SK-N-SH treated with all-trans-retinoic acid at 6 μM for 48 hours (cell line): ENCODE measurements around the gene SUCLG1.

Source experiments
- ATAC-seq: fragments of 200-7000 bp; cut with Tn5 transposase; 3 replicates; pipeline ENCODE4 v1.9.1; 2020; ENCODE audit warnings: mild to moderate bottlenecking, moderate library complexity
- ARNTL ChIP-seq: fragments of 450-650 bp; formaldehyde crosslinking; IDR thresholded peaks from 2 replicates; pipeline ENCODE4 v1.5.0; 2020; ENCODE audit warnings: low read depth, mild to moderate bottlenecking, moderate library complexity, borderline replicate concordance
- BACH2 ChIP-seq: fragments of 250-450 bp; sonication (Bioruptor Pico); IDR thresholded peaks from 2 replicates; pipeline ENCODE4 v1.9.0; 2021; ENCODE audit warnings: mild to moderate bottlenecking, borderline replicate concordance
- CREB5 ChIP-seq: fragments of 250-450 bp; sonication (Bioruptor Pico); IDR thresholded peaks from 2 replicates; pipeline ENCODE4 v1.5.1; 2020; ENCODE audit warnings: low read depth, mild to moderate bottlenecking, moderate library complexity
- CSRNP3 ChIP-seq: fragments of 250-450 bp; sonication (Bioruptor Pico); IDR thresholded peaks from 2 replicates; pipeline ENCODE4 v1.5.1; 2021; ENCODE audit warnings: mild to moderate bottlenecking, moderate library complexity
- ESRRG ChIP-seq: fragments of 250-450 bp; sonication (Bioruptor Pico); IDR thresholded peaks from 2 replicates; pipeline ENCODE4 v1.6.1; 2021; ENCODE audit warnings: mild to moderate bottlenecking
- GLIS3 ChIP-seq: fragments of 250-450 bp; sonication (Bioruptor Pico); IDR thresholded peaks from 2 replicates; pipeline ENCODE4 v1.5.0; 2020; ENCODE audit warnings: mild to moderate bottlenecking, moderate library complexity
- ISL1 ChIP-seq: fragments of 250-450 bp; sonication (Bioruptor Pico); IDR thresholded peaks from 2 replicates; pipeline ENCODE4 v2.1.2; 2022; ENCODE audit warnings: mild to moderate bottlenecking, moderate library complexity
- OSR1 ChIP-seq: fragments of 250-450 bp; sonication (Bioruptor Pico); IDR thresholded peaks from 2 replicates; pipeline ENCODE4 v1.8.0; 2022; ENCODE audit warnings: moderate library complexity, mild to moderate bottlenecking, inconsistent platforms
- POU6F1 ChIP-seq: fragments of 250-450 bp; sonication (Bioruptor Pico); IDR thresholded peaks from 2 replicates; pipeline ENCODE4 v1.8.0; 2021; ENCODE audit warnings: low read depth, mild to moderate bottlenecking, moderate library complexity, borderline replicate concordance
- PPARA ChIP-seq: fragments of 250-450 bp; sonication (Bioruptor Pico); IDR thresholded peaks from 2 replicates; pipeline ENCODE4 v1.5.0; 2020; ENCODE audit warnings: mild to moderate bottlenecking, borderline replicate concordance
- RARB ChIP-seq: fragments of 250-450 bp; sonication (Bioruptor Pico); IDR thresholded peaks from 2 replicates; pipeline ENCODE4 v1.8.0; 2021; ENCODE audit warnings: mild to moderate bottlenecking, moderate library complexity
- SNAI2 ChIP-seq: fragments of 250-450 bp; sonication (Bioruptor Pico); IDR thresholded peaks from 2 replicates; pipeline ENCODE4 v1.5.0; 2020; ENCODE audit warnings: mild to moderate bottlenecking, moderate library complexity
- TCF4 ChIP-seq: fragments of 250-450 bp; sonication (Bioruptor Pico); IDR thresholded peaks from 2 replicates; pipeline ENCODE4 v1.8.0; 2021; ENCODE audit warnings: mild to moderate bottlenecking, moderate library complexity, borderline replicate concordance
- TOX ChIP-seq: fragments of 250-450 bp; sonication (Bioruptor Pico); IDR thresholded peaks from 2 replicates; pipeline ENCODE4 v1.8.0; 2021; ENCODE audit warnings: mild to moderate bottlenecking, moderate library complexity, borderline replicate concordance
- TSHZ2 ChIP-seq: fragments of 250-450 bp; sonication (Bioruptor Pico); IDR thresholded peaks from 2 replicates; pipeline ENCODE4 v1.5.0; 2020; ENCODE audit warnings: mild to moderate bottlenecking, moderate library complexity
- ZC3H10 ChIP-seq: fragments of 250-450 bp; sonication (Bioruptor Pico); IDR thresholded peaks from 2 replicates; pipeline ENCODE4 v1.5.1; 2021; ENCODE audit warnings: mild to moderate bottlenecking, moderate library complexity
- ZFP3 ChIP-seq: fragments of 250-450 bp; sonication (Bioruptor Pico); IDR thresholded peaks from 2 replicates; pipeline ENCODE4 v1.5.0; 2020; ENCODE audit warnings: mild to moderate bottlenecking, moderate library complexity
- ZFP30 ChIP-seq: fragments of 450-650 bp; formaldehyde crosslinking; IDR thresholded peaks from 2 replicates; pipeline ENCODE4 v1.5.0; 2022; ENCODE audit warnings: mild to moderate bottlenecking, moderate library complexity
- ZNF565 ChIP-seq: fragments of 450-650 bp; formaldehyde crosslinking; conservative IDR thresholded peaks from 2 replicates; pipeline ENCODE4 v1.5.0; 2020; ENCODE audit warnings: low read depth, mild to moderate bottlenecking, moderate library complexity
- ZNF70 ChIP-seq: fragments of 450-650 bp; formaldehyde crosslinking; IDR thresholded peaks from 2 replicates; pipeline ENCODE4 v1.5.0; 2020; ENCODE audit warnings: mild to moderate bottlenecking, moderate library complexity
- ZNF8 ChIP-seq: fragments of 450-650 bp; formaldehyde crosslinking; IDR thresholded peaks from 2 replicates; pipeline ENCODE4 v1.5.0; 2020; ENCODE audit warnings: mild to moderate bottlenecking, moderate library complexity
- TF ChIP-seq, protein P1 (sequence below): fragments of 250-450 bp; sonication (Bioruptor Pico); IDR thresholded peaks from 2 replicates; pipeline ENCODE4 v1.8.0; 2020; ENCODE audit warnings: mild to moderate bottlenecking, moderate library complexity, borderline replicate concordance

The SUCLG1 gene

GRCh38 chr2:84443477-84443876, 15.6 kb downstream of the SUCLG1 start:
- TF ChIP-seq RARB (no peak), ISL1 (CRISPR knock-in tag) (no peak), SNAI2 (CRISPR knock-in tag) (no peak)
- TF ChIP-seq, protein P1, sequence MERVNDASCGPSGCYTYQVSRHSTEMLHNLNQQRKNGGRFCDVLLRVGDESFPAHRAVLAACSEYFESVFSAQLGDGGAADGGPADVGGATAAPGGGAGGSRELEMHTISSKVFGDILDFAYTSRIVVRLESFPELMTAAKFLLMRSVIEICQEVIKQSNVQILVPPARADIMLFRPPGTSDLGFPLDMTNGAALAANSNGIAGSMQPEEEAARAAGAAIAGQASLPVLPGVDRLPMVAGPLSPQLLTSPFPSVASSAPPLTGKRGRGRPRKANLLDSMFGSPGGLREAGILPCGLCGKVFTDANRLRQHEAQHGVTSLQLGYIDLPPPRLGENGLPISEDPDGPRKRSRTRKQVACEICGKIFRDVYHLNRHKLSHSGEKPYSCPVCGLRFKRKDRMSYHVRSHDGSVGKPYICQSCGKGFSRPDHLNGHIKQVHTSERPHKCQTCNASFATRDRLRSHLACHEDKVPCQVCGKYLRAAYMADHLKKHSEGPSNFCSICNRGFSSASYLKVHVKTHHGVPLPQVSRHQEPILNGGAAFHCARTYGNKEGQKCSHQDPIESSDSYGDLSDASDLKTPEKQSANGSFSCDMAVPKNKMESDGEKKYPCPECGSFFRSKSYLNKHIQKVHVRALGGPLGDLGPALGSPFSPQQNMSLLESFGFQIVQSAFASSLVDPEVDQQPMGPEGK = no peak
- no peak for ATAC-seq

DNA sequence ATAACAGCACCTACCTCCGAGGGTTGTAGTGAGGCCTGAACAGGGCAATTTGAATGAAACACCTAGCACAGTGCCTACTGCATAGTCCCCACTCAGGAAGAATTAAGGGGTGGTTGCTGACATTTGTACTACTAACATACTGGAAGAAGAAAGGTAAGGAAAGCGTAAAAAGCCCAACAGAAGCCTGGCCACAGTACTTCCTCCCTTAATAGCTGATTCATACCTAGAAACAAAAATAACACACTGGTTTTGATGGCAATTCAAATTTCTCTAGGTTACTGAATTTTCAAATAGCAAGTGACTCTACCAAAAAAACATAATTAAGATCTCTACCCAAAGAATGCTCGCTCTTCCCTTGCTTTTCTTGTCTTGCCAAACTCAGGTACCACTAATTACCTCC, 16.2 kb downstream of the SUCLG1 start:
- TF ChIP-seq RARB = no peak
- no peak for ATAC-seq

DNA sequence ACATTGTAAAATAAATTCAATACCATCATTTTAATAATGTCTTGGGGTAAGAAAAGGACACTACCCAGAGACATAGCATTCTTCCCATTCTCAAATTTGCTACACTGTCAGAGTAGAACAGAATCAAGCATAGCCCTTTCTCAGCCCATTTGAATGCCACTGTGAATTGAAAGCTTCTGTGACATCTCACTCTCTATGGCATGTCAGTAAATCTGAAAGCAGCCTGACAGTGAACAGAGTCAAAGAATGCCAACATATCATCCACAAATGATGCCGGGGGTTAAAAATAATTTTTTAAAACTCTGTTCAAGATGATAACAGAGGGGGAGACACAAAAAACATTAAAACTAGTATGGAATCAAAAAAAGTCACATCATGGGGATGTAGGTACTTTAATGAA, 17.6 kb downstream of the SUCLG1 start:
- TF ChIP-seq OSR1 (CRISPR knock-in tag) = no peak
- no peak for TF ChIP-seq TSHZ2
- TF ChIP-seq GLIS3 = no peak
- TF ChIP-seq PPARA (CRISPR knock-in tag) = no peak
- no peak for TF ChIP-seq ZFP3 (CRISPR knock-in tag)
- TF ChIP-seq RARB = no peak
- TF ChIP-seq CSRNP3 (CRISPR knock-in tag) = no peak
- TF ChIP-seq ZNF565 (CRISPR knock-in tag) = no peak
- no peak for TF ChIP-seq TCF4 (CRISPR knock-in tag)
- no peak for TF ChIP-seq ZNF70
- TF ChIP-seq ZC3H10 (CRISPR knock-in tag) = no peak
- TF ChIP-seq ARNTL = no peak
- no peak for TF ChIP-seq ISL1 (CRISPR knock-in tag)
- TF ChIP-seq SNAI2 (CRISPR knock-in tag) = no peak
- TF ChIP-seq POU6F1 = no peak
- TF ChIP-seq CREB5 (CRISPR knock-in tag) = no peak
- no peak for TF ChIP-seq TOX (CRISPR knock-in tag)
- TF ChIP-seq, protein P1 = no peak
- TF ChIP-seq ZFP30 = no peak
- ATAC-seq = no peak

GRCh38 chr2:84441036-84441435, 18.0 kb downstream of the SUCLG1 start:
- ATAC-seq = no peak
- TF ChIP-seq ZC3H10 (CRISPR knock-in tag) (no peak), GLIS3 (no peak), TOX (CRISPR knock-in tag) (no peak), ARNTL (no peak), RARB (no peak), ZFP3 (CRISPR knock-in tag) (no peak), BACH2 (no peak), TSHZ2 (no peak), OSR1 (CRISPR knock-in tag) (no peak), CSRNP3 (CRISPR knock-in tag) (no peak), ESRRG (CRISPR knock-in tag) (no peak), ZNF8 (CRISPR knock-in tag) (no peak)
